Brain microvascular endothelial cell (primary cell): ENCODE measurements around the gene TAF3.

ENCODE experiments used
- DNase-seq: peaks from one replicate; pipeline ENCODE4 v3.0.0-alpha.2; 2020
- H3K27ac ChIP-seq: fragments of 250-450 bp; sonication (Bioruptor Pico); 2 replicates; pipeline ENCODE4 v1.5.1; 2020; ENCODE audit warnings: mild to moderate bottlenecking, moderate library complexity
- H3K27me3 ChIP-seq: fragments of 250-450 bp; sonication (Bioruptor Pico); replicated peaks from 2 replicates; pipeline ENCODE4 v1.5.1; 2020; ENCODE audit warnings: mild to moderate bottlenecking
- H3K36me3 ChIP-seq: fragments of 250-450 bp; sonication (Bioruptor Pico); replicated peaks from 2 replicates; pipeline ENCODE4 v1.5.1; 2020; ENCODE audit warnings: mild to moderate bottlenecking
- H3K4me3 ChIP-seq: 2 replicates; pipeline ENCODE4 v1.5.1; 2011; ENCODE audit warnings: low read depth, mild to moderate bottlenecking, control low read depth, low read length, moderate library complexity
- in situ Hi-C: cut with HindIII; loops from 2 replicates; pipeline ENCODE4 v1.10.0; 2017; ENCODE audit warnings: low sequenced_read_pairs, low pct_ligation_motif_present
- TF ChIP-seq, protein P1 (sequence below): IDR thresholded peaks from 2 replicates; pipeline ENCODE4 v1.5.1; 2011; ENCODE audit warnings: low read depth, mild to moderate bottlenecking, moderate library complexity, low read length, control low read depth, inconsistent platforms; ENCODE audit errors: missing control alignments

Gene TAF3

DNA sequence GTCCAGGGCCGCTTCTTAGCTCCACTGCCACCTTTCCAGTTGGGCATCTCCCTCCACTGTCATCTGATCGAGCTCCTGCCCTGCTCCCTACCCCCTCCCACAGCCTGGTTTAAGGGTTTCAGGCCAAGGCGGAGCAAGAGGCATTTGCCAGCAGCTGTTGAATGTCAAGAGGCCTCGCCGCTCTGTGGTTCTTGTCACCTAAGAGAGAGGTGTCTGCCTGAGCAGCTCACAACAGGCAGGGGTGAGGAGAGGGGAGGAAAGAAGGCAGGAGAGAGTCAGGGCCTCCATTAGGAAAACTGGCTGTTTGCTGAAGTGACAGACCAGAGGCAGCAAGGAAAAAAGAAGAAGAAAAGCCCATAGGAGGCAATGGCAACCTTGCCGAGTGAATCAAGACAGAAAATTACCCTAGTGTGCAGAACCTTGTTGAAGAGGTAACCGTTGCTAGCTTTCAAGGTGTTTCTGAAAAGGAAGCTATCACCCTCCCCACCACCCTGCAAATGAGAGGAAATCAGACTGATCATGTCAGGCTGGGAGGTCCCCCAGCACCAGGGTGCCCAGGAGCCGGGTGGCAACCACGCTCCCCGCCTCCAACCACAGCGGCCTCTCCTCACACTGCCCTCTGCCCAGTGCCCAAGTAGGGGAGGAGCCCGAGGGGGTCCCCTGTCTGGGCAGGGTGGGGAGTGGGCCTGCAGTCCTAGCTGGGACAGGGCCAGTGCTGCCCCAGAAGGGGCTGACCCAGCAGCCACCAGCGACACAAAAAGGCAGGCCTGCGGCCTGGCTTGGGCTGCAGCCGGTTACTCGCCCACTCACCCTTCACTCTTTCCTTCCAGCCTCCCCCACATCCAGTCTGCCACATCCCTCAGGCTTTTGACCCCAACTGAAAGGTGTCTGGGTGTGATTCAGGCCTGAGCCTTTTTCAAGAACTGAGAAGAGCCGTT is 243.2 kb downstream of the TAF3 start:
- H3K27me3 ChIP-seq, result peaks cover 61% of the 10 kb centered on the region
- TF ChIP-seq, protein P1, sequence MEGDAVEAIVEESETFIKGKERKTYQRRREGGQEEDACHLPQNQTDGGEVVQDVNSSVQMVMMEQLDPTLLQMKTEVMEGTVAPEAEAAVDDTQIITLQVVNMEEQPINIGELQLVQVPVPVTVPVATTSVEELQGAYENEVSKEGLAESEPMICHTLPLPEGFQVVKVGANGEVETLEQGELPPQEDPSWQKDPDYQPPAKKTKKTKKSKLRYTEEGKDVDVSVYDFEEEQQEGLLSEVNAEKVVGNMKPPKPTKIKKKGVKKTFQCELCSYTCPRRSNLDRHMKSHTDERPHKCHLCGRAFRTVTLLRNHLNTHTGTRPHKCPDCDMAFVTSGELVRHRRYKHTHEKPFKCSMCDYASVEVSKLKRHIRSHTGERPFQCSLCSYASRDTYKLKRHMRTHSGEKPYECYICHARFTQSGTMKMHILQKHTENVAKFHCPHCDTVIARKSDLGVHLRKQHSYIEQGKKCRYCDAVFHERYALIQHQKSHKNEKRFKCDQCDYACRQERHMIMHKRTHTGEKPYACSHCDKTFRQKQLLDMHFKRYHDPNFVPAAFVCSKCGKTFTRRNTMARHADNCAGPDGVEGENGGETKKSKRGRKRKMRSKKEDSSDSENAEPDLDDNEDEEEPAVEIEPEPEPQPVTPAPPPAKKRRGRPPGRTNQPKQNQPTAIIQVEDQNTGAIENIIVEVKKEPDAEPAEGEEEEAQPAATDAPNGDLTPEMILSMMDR, result no peak
- no peaks in the 10 kb centered on the region for H3K36me3 ChIP-seq
- in situ Hi-C loops, result no loop called here
- no peak overlapping the region for H3K27ac ChIP-seq
- DNase-seq, result no peak
- no peak overlapping the region for H3K4me3 ChIP-seq

DNA sequence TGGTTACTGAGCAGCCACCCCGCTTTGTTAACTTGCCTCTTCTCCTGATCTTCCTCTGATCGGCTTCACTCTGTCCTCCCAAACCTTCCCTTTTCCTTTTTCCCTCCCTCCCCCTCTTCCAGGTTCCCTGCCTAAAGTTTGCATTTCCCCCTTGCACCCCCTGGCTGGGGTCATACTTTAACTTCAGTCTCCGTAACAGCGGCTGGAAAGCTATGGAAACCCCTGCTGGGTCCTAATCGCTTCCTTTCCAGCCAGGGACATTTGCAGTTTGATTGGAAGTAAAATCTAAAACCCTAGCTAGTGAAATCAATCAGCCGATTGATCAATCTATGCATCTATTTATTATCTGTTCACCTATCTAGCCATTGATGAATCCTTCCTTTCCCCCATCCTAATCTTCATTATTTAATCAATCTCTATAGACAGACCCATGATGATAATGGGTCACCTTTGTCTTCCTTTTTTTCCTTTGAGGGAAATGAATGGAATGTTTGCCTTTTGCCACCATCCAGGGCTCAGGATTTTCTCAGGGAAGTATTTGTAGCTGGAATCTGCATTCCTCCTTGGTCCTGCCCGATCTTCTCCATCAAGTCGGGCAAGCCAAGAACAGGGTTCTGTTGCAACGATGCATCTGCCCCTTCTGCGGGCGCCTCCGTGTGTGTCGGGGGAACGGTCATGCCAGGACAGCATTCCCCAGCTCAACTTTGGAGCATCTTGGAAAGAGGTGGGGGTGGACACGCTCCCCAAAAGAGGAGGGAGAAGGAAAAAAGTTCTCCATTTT is 245.0 kb downstream of the TAF3 start:
- H3K27me3 ChIP-seq, result peaks cover 44% of the 10 kb centered on the region
- DNase-seq, result no peak
- H3K27ac ChIP-seq, result no peak overlapping the region
- TF ChIP-seq, protein P1, result no peak
- no peaks in the 10 kb centered on the region for H3K36me3 ChIP-seq
- in situ Hi-C loops, result no loop called here
- no peak overlapping the region for H3K4me3 ChIP-seq

- Histone ChIP-seq H3K27ac (no peak overlapping the region), H3K4me3 (no peak overlapping the region), H3K36me3 (no peaks in the 10 kb centered on the region), H3K27me3 (peaks cover 38% of the 10 kb centered on the region)
- in situ Hi-C loops, result no loop called here
- no peak for DNase-seq
- TF ChIP-seq, protein P1, result no peak
These were observed 245.6 kb downstream of the TAF3 start for GRCh38 chr10:8063935-8064334.

GRCh38 chr10:8064436-8064835 is 246.1 kb downstream of the TAF3 start:
- TF ChIP-seq, protein P1, result no peak
- in situ Hi-C loops, result no loop called here
- Histone ChIP-seq H3K27ac (no peak overlapping the region), H3K27me3 (peaks cover 35% of the 10 kb centered on the region), H3K4me3 (no peak overlapping the region), H3K36me3 (no peaks in the 10 kb centered on the region)
- no peak for DNase-seq

- H3K4me3 ChIP-seq, result no peak overlapping the region
- no peak overlapping the region for H3K27ac ChIP-seq
- DNase-seq, result no peak
- in situ Hi-C loops, result no loop called here
- TF ChIP-seq, protein P1, result no peak
- peaks cover 26% of the 10 kb centered on the region for H3K27me3 ChIP-seq
- no peaks in the 10 kb centered on the region for H3K36me3 ChIP-seq
These were observed 247.3 kb downstream of the TAF3 start for GRCh38 chr10:8065651-8066050.
